Measurements from ENCODE around the gene NAALADL1. TPM values are rescaled to one million over a fixed set of nuclear protein-coding genes. Genes with fewer than 3 reads are reported as not detected.

The NAALADL1 gene
- total and polyA plus RNA-seq, 7 donors = 0.98 to 4.8 (median 1.6) TPM

DNA sequence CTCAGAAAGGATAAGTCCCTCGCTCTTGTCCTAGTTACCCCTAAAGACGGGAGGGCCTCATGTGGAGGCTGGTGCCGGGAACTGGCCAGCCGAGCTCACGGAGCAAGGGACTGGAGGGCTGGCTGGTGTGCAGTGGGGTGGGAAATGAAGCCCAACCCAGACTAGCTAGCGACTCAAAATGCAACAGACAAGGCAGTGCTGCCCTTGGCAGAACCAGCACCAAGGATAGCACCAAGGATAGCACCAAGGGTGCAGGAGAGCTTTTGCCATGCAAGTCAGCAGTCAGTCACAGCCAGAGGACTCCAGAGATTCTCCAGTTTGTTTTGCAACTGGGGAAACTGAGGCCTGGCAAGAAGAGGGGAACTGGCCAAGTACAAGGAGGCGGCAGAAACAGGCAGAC, 55.1 kb downstream of the NAALADL1 start:
- Histone ChIP-seq H3K27me3 (ENCODE audit: insufficient read depth in 3 of 3, low read length in 2 of 3) (no peaks in the 10 kb centered on the region), H3K9me3 (no peaks in the 10 kb centered on the region), H3K36me3 (ENCODE audit: insufficient read depth in 1 of 2, low read depth in 1 of 2) (no peaks in the 10 kb centered on the region), H3K4me3 (no peak overlapping the region), H3K4me1 (no peaks in the 10 kb centered on the region), H3K27ac (no peak overlapping the region)
- DNase-seq (no peak), ATAC-seq (no peak)
- WGBS, 3 donors = 65 to 70% (median 69%) methylated on average over 7 of the region's 7 CpGs
- intact Hi-C loops (cut with DNase I) = no loop called here
- no peak for TF ChIP-seq CTCF (IDR thresholded peaks at IDR 0.05)

DNA sequence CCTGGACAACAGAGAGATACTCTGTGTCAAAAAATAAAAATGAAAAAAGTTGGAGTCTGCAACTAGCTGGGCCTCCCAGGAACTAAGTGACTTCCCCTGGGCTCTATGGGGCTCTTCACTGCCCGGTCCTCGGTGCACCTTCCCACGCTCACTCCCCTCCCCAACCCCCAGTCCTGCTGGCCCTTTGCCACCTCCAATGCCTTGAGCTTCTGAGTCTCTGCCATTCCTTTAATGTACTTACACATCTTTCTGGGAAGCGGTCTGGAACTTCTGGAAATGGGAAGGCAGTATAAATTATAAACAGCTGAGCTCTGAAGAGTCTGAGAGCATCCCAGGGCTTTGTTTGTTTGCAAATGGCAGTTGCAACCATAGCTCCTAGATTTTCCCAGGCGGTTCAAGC, 55.6 kb downstream of the NAALADL1 start:
- Histone ChIP-seq H3K27ac (no peak overlapping the region), H3K4me3 (no peak overlapping the region), H3K27me3 (ENCODE audit: insufficient read depth in 3 of 3, low read length in 2 of 3) (no peaks in the 10 kb centered on the region), H3K36me3 (ENCODE audit: insufficient read depth in 1 of 2, low read depth in 1 of 2) (no peaks in the 10 kb centered on the region), H3K9me3 (no peaks in the 10 kb centered on the region), H3K4me1 (no peaks in the 10 kb centered on the region)
- WGBS, 3 donors = 56 to 79% (median 79%) methylated on average over 5 of the region's 5 CpGs
- ATAC-seq = no peak
- intact Hi-C loops (cut with DNase I) = no loop called here
- DNase-seq = no peak
- no peak for TF ChIP-seq CTCF (IDR thresholded peaks at IDR 0.05)

DNA sequence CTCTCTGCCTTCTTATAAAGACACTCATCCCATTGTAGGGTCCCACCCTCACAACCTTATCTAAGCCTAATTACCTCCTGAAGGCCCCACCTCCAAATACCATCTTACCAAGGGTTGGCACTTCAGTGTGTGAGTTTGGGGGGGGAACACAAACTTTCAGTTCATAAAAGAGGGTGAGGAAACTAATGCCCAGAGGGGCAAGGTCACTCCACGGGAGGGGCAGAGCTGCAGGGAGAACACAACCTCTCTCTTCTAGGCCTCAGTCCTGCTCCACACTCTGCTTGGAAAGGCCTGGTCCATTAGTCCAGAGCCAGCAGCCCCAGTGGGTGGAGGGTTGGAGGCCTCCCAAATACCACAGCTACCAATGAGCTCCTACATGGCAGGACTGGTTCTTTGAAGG, 58.9 kb downstream of the NAALADL1 start:
- 74 to 100% (median 89%) methylated on average over 1 of the region's 1 CpG for WGBS, 3 donors
- DNase-seq (no peak), ATAC-seq (no peak)
- TF ChIP-seq CTCF (IDR thresholded peaks at IDR 0.05) = no peak
- Histone ChIP-seq H3K27ac (no peak overlapping the region), H3K27me3 (ENCODE audit: insufficient read depth in 3 of 3, low read length in 2 of 3) (no peaks in the 10 kb centered on the region), H3K36me3 (ENCODE audit: insufficient read depth in 1 of 2, low read depth in 1 of 2) (no peaks in the 10 kb centered on the region), H3K4me3 (no peak overlapping the region), H3K9me3 (no peaks in the 10 kb centered on the region), H3K4me1 (peaks cover 22% of the 10 kb centered on the region)
- intact Hi-C loops (cut with DNase I) = loop anchor here in 1 of 2 donors (5.0 kb wide), 1 partner anchor 82 kb away; the partner anchor contains the start of gene ATG2A

DNA sequence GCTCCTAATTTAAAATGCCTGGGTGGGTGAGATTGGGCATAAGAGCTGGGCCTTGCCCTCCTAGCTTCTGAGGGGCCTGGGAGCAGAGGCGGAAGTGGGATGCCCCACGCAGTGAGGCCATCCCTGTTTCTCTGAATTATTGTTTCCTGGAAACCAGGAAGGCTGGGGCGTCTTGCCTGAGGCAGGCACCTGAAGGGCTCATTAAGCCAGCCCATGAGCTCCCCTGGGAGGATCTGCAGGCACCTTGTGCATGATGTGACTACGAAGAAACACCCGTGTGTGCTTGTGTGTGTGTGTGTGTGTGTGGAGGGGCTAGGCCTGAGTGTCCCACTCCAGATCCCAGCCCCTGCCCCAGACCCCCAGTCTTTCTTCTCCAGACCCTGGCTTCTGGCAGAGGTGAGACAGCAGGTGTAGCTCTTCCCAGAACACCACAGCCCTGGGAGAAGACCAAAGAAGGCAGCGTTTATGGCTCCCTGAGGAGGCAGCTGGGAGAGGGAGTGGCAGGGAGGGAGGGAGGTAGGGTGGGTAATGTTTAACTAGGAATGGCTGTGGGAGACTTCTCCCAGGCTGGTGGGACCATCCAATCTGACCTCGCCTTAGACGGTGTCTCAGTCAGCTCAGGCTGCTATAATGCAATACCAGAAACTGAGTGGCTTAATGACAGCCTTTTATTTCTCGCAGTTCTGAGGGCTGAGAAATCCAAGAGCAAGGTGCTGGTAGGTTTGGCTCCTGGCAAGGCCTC, 59.5 kb downstream of the NAALADL1 start:
- ATAC-seq = no peak
- no peaks in the 10 kb centered on the region for H3K9me3 ChIP-seq
- TF ChIP-seq CTCF (IDR thresholded peaks at IDR 0.05) = no peak
- no peak for DNase-seq
- no peak overlapping the region for H3K4me3 ChIP-seq
- 72 to 84% (median 82%) methylated on average over 9 of the region's 9 CpGs for WGBS, 3 donors
- peaks cover 0 to 2% of the 10 kb centered on the region in 2 donors for H3K36me3 ChIP-seq (ENCODE audit: insufficient read depth in 1 of 2, low read depth in 1 of 2)
- no peak overlapping the region for H3K27ac ChIP-seq
- H3K27me3 ChIP-seq (ENCODE audit: insufficient read depth in 3 of 3, low read length in 2 of 3) = no peaks in the 10 kb centered on the region
- intact Hi-C loops (cut with DNase I) = loop anchor here in 1 of 2 donors (5.0 kb wide), 1 partner anchor 82 kb away; the partner anchor contains the start of gene ATG2A
- peaks cover 22% of the 10 kb centered on the region for H3K4me1 ChIP-seq
